Uterus (tissue), 4 donors: ENCODE data around the gene DEPDC5. TPM values are rescaled to one million over a fixed set of nuclear protein-coding genes. Genes with fewer than 3 reads are reported as not detected.

ENCODE experiments used
- DNase-seq, 2 donors: peaks; one replicate each; pipeline ENCODE4 v3.0.0-alpha.2; 2019 to 2020
- H3K27ac ChIP-seq, 2 donors: fragments of 200-600 bp; sonication (generic); 1 replicate in 1 of 2; 2 replicates in 1 of 2; pipeline ENCODE4 v1.5.1; 2016 to 2018
- H3K27me3 ChIP-seq, 2 donors: fragments of 200-600 bp; sonication (generic); one replicate each; pipeline ENCODE4 v1.5.1; 2018 to 2019; ENCODE audit warnings: control low read depth in 1 of 2
- H3K36me3 ChIP-seq, 2 donors: fragments of 200-600 bp; sonication (generic); one replicate each; pipeline ENCODE4 v1.5.1; 2019; ENCODE audit warnings: control low read depth in 1 of 2
- H3K4me1 ChIP-seq, 2 donors: fragments of 200-600 bp; sonication (generic); one replicate each; pipeline ENCODE4 v1.5.1; 2018 to 2019; ENCODE audit warnings: control low read depth in 1 of 2
- H3K4me3 ChIP-seq, 2 donors: fragments of 200-600 bp; sonication (generic); 1 replicate in 1 of 2; 2 replicates in 1 of 2; pipeline ENCODE4 v1.5.1; 2018 to 2019; ENCODE audit warnings: mild to moderate bottlenecking in 1 of 2
- H3K9me3 ChIP-seq, 2 donors: fragments of 200-600 bp; sonication (generic); one replicate each; pipeline ENCODE4 v1.5.1; 2019; ENCODE audit warnings: control low read depth in 1 of 2
- POLR2A ChIP-seq, 2 donors: fragments of 450-650 bp; IDR thresholded peaks; one replicate each; pipeline ENCODE4 v1.6.1; 2016; ENCODE audit warnings: antibody characterized with exemption in 2 of 2, mild to moderate bottlenecking in 1 of 2, moderate library complexity in 1 of 2
- intact Hi-C: fragments of 100-400 bp; cut with DNase I; formaldehyde crosslinking; loops from one replicate; pipeline ENCODE4 v1.15.1; 2023; ENCODE audit warnings: low total_unique reads
- total RNA-seq, 4 donors: library from RNA; depleted of rRNA in 3 of 4; stranded (reverse); fragments of >200 nt in 3 of 4; gene quantifications; one replicate each; pipeline versions ENCODE4 v1.1.0 to v1.2.4, GENCODE V29; 2014 to 2023
- TF ChIP-seq, protein P1 (sequence below), 4 experiments: fragments of 200-600 bp in 2 of 4; fragments of 450-650 bp in 2 of 4; sonication (generic) in 2 of 4; IDR thresholded peaks; one replicate each; pipeline ENCODE4 v1.5.1; 2016 to 2019; ENCODE audit warnings: antibody characterized with exemption in 4 of 4, mild to moderate bottlenecking in 2 of 4, moderate library complexity in 1 of 4
- donor health status: DM: yes; HTN: yes; CAD: no.

DEPDC5 gene
- total RNA-seq, 4 donors from 2014 or later: 9.1 to 180 (median 37.2) TPM

DNA sequence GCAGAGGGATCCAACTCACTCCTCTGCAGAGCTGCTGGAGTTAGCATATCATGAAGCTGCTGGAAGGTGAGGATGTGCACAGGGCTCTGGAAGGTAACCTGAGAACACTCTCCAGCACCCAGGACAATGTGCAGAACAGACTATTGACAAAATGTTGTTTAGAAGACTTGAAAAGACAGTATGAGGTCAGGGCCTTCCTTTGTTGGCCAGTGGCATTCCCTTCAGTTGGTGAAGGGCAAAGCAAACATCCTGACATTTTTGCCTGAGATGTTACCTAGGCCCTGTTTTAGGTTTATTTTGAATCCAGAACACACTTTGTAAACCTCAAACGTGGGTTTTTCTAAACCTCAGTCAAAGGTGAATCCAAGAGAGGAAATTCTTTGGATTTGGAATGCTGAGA, 67.8 kb downstream of the DEPDC5 start:
- Histone ChIP-seq H3K36me3 (no peaks in the 10 kb centered on the region), H3K4me1 (no peaks in the 10 kb centered on the region), H3K27me3 (no peaks in the 10 kb centered on the region), H3K4me3 (no peak overlapping the region), H3K9me3 (no peaks in the 10 kb centered on the region), H3K27ac (no peak overlapping the region)
- DNase-seq: no peak
- TF ChIP-seq, protein P1, sequence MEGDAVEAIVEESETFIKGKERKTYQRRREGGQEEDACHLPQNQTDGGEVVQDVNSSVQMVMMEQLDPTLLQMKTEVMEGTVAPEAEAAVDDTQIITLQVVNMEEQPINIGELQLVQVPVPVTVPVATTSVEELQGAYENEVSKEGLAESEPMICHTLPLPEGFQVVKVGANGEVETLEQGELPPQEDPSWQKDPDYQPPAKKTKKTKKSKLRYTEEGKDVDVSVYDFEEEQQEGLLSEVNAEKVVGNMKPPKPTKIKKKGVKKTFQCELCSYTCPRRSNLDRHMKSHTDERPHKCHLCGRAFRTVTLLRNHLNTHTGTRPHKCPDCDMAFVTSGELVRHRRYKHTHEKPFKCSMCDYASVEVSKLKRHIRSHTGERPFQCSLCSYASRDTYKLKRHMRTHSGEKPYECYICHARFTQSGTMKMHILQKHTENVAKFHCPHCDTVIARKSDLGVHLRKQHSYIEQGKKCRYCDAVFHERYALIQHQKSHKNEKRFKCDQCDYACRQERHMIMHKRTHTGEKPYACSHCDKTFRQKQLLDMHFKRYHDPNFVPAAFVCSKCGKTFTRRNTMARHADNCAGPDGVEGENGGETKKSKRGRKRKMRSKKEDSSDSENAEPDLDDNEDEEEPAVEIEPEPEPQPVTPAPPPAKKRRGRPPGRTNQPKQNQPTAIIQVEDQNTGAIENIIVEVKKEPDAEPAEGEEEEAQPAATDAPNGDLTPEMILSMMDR (IDR thresholded peaks at IDR 0.05): no peak
- TF ChIP-seq POLR2A (IDR thresholded peaks at IDR 0.05): no peak
- intact Hi-C loops: no loop called here

DNA sequence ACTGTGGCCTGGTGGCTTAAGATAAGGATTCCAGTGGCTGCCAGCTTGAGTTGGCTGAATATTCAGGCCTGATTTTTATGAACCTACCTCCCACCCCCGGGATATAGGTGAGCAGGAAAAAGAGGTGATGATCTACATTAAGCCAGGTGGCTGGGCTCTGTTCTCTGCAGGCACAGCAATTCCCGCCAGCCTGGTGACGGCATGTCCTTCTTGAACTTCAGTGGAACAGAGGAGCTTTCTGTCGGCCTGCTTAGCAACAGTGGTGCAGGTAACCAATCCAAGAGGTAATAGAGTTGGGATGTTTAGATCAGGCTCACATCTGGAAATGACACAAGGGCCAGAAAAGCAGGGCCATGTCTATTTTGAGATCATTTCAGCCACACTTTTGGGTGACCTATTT, 68.7 kb downstream of the DEPDC5 start:
- H3K36me3 ChIP-seq: no peaks in the 10 kb centered on the region
- no peaks in the 10 kb centered on the region for H3K9me3 ChIP-seq
- H3K27me3 ChIP-seq: no peaks in the 10 kb centered on the region
- intact Hi-C loops: no loop called here
- TF ChIP-seq, protein P1 (IDR thresholded peaks at IDR 0.05): no peak
- TF ChIP-seq POLR2A (IDR thresholded peaks at IDR 0.05): no peak
- H3K4me1 ChIP-seq: no peaks in the 10 kb centered on the region
- H3K4me3 ChIP-seq: no peak overlapping the region
- DNase-seq: no peak
- no peak overlapping the region for H3K27ac ChIP-seq

DNA sequence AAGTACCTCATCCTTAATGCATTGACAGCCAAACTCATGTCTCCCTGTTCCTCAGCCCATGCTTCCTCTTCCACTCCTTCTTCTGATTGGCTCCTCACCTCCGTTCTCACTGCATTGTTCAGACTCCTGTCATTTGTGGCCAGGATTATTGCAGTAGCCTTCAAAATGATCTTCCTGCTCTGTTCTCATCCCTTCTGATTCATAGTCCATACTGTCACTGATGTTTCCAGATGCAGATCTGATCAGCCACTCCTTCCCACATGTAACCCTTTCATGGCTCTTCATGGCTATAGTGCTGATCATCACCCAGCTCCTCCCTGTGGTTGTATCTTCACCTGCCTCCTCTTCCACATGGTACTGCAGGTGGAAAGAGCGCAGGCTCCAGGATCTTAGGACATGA, 71.7 kb downstream of the DEPDC5 start:
- no peaks in the 10 kb centered on the region for H3K36me3 ChIP-seq
- no peaks in the 10 kb centered on the region for H3K4me1 ChIP-seq
- intact Hi-C loops: no loop called here
- no peak overlapping the region for H3K27ac ChIP-seq
- no peaks in the 10 kb centered on the region for H3K9me3 ChIP-seq
- DNase-seq: no peak
- no peaks in the 10 kb centered on the region for H3K27me3 ChIP-seq
- no peak overlapping the region for H3K4me3 ChIP-seq
- TF ChIP-seq, protein P1 (IDR thresholded peaks at IDR 0.05): no peak
- no peak for TF ChIP-seq POLR2A (IDR thresholded peaks at IDR 0.05)

DNA sequence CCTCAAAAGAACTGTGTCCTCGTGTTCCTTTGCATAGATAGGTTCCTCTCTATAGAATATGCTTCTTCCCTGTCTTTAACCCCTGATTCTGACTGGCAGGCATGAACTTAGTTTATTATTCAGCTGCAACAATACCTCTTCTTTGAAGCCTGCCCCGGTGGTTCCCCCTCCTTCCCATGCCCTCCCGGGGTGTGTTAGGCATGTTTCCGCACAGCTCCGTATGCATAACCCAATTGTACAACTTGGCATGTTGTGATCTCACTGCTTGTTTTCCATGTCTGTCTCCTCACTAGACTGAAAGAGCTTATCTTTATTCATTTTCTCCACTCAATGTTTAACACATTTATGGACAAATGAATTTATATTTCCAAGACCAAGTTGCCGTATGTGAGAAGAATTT, 72.6 kb downstream of the DEPDC5 start:
- Histone ChIP-seq H3K9me3 (no peaks in the 10 kb centered on the region), H3K4me3 (no peak overlapping the region), H3K4me1 (no peaks in the 10 kb centered on the region), H3K27me3 (no peaks in the 10 kb centered on the region), H3K27ac (no peak overlapping the region), H3K36me3 (no peaks in the 10 kb centered on the region)
- no peak for DNase-seq
- intact Hi-C loops: no loop called here
- TF ChIP-seq POLR2A (IDR thresholded peaks at IDR 0.05): no peak
- TF ChIP-seq, protein P1 (IDR thresholded peaks at IDR 0.05): no peak

DNA sequence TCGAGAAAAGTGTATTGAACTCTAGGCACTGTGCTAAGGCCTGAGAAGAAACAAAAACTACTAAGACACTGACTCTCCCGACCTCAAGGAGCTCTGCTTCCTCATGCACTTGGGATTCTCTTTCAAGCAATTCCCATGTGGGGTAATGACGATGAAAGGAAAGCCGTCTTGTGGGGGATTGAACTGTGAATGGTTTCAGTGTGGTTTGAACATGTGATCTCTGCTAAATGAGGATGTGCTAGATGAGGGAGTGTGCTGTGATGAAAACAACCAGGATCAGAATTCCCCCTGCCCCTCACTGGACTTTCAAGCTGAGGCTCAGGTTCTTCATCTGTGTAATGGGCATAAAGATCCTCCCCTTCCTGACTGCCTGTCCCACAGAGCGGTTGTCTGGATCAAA, 74.9 kb downstream of the DEPDC5 start:
- H3K27me3 ChIP-seq: no peaks in the 10 kb centered on the region
- no peaks in the 10 kb centered on the region for H3K36me3 ChIP-seq
- TF ChIP-seq POLR2A (IDR thresholded peaks at IDR 0.05): no peak
- TF ChIP-seq, protein P1 (IDR thresholded peaks at IDR 0.05): no peak
- peak overlapping the region in 1 of 2 donors; percentile 22 for H3K27ac ChIP-seq
- intact Hi-C loops: no loop called here
- no peak overlapping the region for H3K4me3 ChIP-seq
- H3K4me1 ChIP-seq: no peaks in the 10 kb centered on the region
- H3K9me3 ChIP-seq: no peaks in the 10 kb centered on the region
- no peak for DNase-seq
